SU-DHL-6 (cell line): ENCODE data around the gene ZNF138.

ENCODE experiments used
- H2AFZ ChIP-seq: fragments of 200-600 bp; sonication (generic); 2 replicates; pipeline ENCODE4 v1.6.1; 2014; ENCODE audit warnings: low read depth, mild to moderate bottlenecking, moderate library complexity, mixed read lengths, antibody characterized with exemption, low read length; ENCODE audit not compliant: severe bottlenecking
- H3F3A ChIP-seq: fragments of 200-600 bp; shearing (Covaris generic); 2 replicates; pipeline ENCODE4 v1.6.0; 2016; ENCODE audit warnings: antibody characterized with exemption, mild to moderate bottlenecking; ENCODE audit not compliant: insufficient read depth
- H3K27ac ChIP-seq: fragments of 200-600 bp; sonication (generic); 2 replicates; pipeline ENCODE4 v1.5.1; 2016; ENCODE audit warnings: low read depth, mild to moderate bottlenecking, low read length, moderate library complexity, mixed read lengths
- H3K27me3 ChIP-seq: fragments of 200-600 bp; sonication (generic), shearing (Covaris generic); 2 replicates; pipeline ENCODE4 v1.6.0; 2014; ENCODE audit warnings: mild to moderate bottlenecking, low read length
- H3K36me3 ChIP-seq: fragments of 200-600 bp; sonication (generic); 2 replicates; pipeline ENCODE4 v1.6.1; 2014; ENCODE audit warnings: mild to moderate bottlenecking, low read length, mixed read lengths
- H3K4me2 ChIP-seq: fragments of 300-600, 200-600 bp; shearing (Covaris generic), sonication (generic); 2 replicates; pipeline ENCODE4 v1.6.0; 2014; ENCODE audit warnings: low read length, low read depth, mild to moderate bottlenecking; ENCODE audit not compliant: poor library complexity, severe bottlenecking
- H3K4me3 ChIP-seq: fragments of 200-600 bp; sonication (generic); 2 replicates; pipeline ENCODE4 v1.5.1; 2014; ENCODE audit warnings: antibody characterized with exemption, low read length, mild to moderate bottlenecking, mixed read lengths; ENCODE audit not compliant: insufficient read depth, poor library complexity, severe bottlenecking
- H3K79me2 ChIP-seq: fragments of 200-600 bp; sonication (generic); 2 replicates; pipeline ENCODE4 v1.6.1; 2014; ENCODE audit warnings: mild to moderate bottlenecking, low read length, moderate library complexity; ENCODE audit not compliant: insufficient read depth
- H3K9ac ChIP-seq: fragments of 200-600 bp; sonication (generic); 2 replicates; pipeline ENCODE4 v1.7.0; 2014; ENCODE audit warnings: mild to moderate bottlenecking, low read length
- H3K9me2 ChIP-seq: fragments of 200-600 bp; sonication (generic); replicated peaks from 2 replicates; pipeline ENCODE4 v1.6.1; 2014; ENCODE audit warnings: low read length; ENCODE audit not compliant: insufficient read depth
- H3K9me3 ChIP-seq: fragments of 200-600 bp; sonication (generic); 2 replicates; pipeline ENCODE4 v1.6.1; 2014; ENCODE audit warnings: low read length, mixed read lengths; ENCODE audit not compliant: insufficient read depth
- H4K20me1 ChIP-seq: fragments of 200-600 bp; sonication (generic); 2 replicates; pipeline ENCODE4 v1.6.1; 2014; ENCODE audit warnings: low read depth, mild to moderate bottlenecking, antibody characterized with exemption, low read length, moderate library complexity, mixed read lengths
- EZH2phosphoT487 ChIP-seq: fragments of 200-600 bp; sonication (generic), shearing (Covaris generic); conservative IDR thresholded peaks from 2 replicates; pipeline ENCODE4 v1.6.1; 2018; ENCODE audit warnings: mild to moderate bottlenecking, antibody characterized with exemption, low read length, moderate library complexity, mixed read lengths
- TF ChIP-seq, protein P1 (sequence below): fragments of 200-600 bp; sonication (generic); IDR thresholded peaks from one replicate; pipeline ENCODE4 v1.5.1; 2017; ENCODE audit warnings: antibody characterized with exemption, mild to moderate bottlenecking, low read length, moderate library complexity; ENCODE audit not compliant: insufficient read depth, poor library complexity, severe bottlenecking

Gene ZNF138

DNA sequence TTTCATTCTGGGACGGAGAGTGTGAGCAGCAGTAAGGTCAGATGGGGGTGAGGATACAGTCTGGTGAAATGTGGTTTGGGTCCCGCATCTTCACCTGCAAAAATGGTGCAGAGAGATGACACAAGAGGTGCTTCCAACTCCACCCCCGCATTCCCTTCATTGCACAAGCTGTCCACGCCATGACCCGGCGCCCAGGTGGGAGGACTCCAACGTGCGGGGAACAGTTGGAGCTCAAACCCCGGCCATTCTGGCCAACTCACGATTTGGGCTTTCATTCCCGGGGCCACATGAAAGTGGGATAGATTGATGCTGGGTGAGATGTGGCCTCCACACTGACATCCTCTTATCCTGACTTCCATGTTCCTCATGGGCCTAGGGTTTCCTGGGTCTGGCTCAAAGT is 74.3 kb downstream of the ZNF138 start:
- no peak overlapping the region for H3K27ac ChIP-seq
- no peak for TF ChIP-seq EZH2phosphoT487
- TF ChIP-seq, protein P1, sequence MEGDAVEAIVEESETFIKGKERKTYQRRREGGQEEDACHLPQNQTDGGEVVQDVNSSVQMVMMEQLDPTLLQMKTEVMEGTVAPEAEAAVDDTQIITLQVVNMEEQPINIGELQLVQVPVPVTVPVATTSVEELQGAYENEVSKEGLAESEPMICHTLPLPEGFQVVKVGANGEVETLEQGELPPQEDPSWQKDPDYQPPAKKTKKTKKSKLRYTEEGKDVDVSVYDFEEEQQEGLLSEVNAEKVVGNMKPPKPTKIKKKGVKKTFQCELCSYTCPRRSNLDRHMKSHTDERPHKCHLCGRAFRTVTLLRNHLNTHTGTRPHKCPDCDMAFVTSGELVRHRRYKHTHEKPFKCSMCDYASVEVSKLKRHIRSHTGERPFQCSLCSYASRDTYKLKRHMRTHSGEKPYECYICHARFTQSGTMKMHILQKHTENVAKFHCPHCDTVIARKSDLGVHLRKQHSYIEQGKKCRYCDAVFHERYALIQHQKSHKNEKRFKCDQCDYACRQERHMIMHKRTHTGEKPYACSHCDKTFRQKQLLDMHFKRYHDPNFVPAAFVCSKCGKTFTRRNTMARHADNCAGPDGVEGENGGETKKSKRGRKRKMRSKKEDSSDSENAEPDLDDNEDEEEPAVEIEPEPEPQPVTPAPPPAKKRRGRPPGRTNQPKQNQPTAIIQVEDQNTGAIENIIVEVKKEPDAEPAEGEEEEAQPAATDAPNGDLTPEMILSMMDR, result no peak
- H2AFZ ChIP-seq, result no peak overlapping the region
- no peak overlapping the region for H3K4me2 ChIP-seq
- no peaks in the 10 kb centered on the region for H3K36me3 ChIP-seq
- H3K9ac ChIP-seq, result no peak overlapping the region
- H3K9me2 ChIP-seq, result no peaks in the 10 kb centered on the region
- no peaks in the 10 kb centered on the region for H4K20me1 ChIP-seq
- no peaks in the 10 kb centered on the region for H3K79me2 ChIP-seq
- no peaks in the 10 kb centered on the region for H3K9me3 ChIP-seq
- H3K27me3 ChIP-seq, result no peaks in the 10 kb centered on the region
- H3F3A ChIP-seq, result no peaks in the 10 kb centered on the region
- no peak overlapping the region for H3K4me3 ChIP-seq

DNA sequence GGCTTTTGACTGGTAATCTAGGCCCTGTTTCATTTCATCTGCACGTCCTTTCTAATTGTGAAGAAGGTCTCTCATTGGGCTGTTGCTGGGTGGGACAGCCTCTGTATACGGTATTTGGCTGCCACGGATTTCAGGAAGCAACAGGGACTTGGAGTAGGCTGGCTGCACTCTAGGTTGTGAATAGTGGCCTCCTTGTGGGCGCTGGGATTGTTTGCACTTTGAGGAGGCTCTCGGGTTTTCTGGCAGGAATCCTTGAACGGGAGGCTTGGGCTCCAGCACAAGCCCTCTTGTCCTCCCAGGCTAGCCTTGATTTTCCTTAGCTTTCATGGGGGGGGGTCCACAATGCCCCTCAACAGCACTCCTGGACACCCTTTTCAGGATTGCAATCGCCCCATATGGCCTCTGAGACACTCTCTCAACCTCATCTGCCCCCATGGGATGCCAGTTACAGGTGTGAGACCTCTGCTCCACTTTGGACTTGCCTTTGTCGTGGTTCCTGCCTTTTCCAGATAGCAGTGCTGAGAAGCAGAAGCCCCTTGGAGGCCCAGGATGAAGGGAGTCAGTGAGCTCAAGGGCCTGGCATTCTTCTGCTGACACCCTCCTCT is 75.0 kb downstream of the ZNF138 start:
- H2AFZ ChIP-seq, result no peak overlapping the region
- no peak overlapping the region for H3K27ac ChIP-seq
- H3K36me3 ChIP-seq, result no peaks in the 10 kb centered on the region
- no peaks in the 10 kb centered on the region for H3F3A ChIP-seq
- TF ChIP-seq EZH2phosphoT487, result no peak
- TF ChIP-seq, protein P1, result no peak
- H4K20me1 ChIP-seq, result no peaks in the 10 kb centered on the region
- no peaks in the 10 kb centered on the region for H3K9me3 ChIP-seq
- H3K79me2 ChIP-seq, result no peaks in the 10 kb centered on the region
- H3K4me3 ChIP-seq, result no peak overlapping the region
- no peaks in the 10 kb centered on the region for H3K27me3 ChIP-seq
- no peak overlapping the region for H3K9ac ChIP-seq
- H3K4me2 ChIP-seq, result no peak overlapping the region
- H3K9me2 ChIP-seq, result no peaks in the 10 kb centered on the region

DNA sequence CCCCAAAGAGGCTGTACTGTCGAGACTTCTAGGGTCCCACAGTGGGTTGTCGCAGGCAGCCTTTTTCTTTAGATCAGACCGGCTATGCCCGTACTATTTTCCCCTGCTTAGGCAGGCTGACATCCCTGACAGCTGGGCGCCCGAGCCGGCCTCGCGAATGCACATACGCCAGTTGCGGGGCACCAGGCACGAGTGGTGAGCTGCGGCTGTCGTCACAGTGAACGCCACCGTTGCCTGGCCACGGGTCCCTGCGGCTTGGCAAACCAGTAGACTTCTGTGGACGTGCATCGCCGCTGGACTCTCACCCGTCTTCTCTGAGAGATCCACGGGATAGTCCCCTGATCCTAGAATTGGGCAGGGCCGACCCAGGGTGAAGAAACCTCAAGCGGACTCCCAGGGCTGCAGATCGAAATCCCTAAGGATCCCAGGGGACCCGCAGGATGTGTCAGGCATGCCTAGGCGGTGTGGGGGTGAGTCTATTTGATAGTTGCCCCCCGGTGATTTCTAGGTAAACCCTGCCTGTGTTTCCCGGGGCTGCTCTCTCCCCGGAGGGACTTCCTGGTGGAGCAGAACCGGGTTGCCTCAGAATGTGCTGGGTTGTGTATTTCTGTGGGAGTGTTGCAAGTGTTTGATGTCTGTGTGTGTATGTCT is 75.8 kb downstream of the ZNF138 start:
- H3K9ac ChIP-seq, result no peak overlapping the region
- H3K9me3 ChIP-seq, result no peaks in the 10 kb centered on the region
- H3K27ac ChIP-seq, result no peak overlapping the region
- no peak overlapping the region for H3K4me2 ChIP-seq
- no peaks in the 10 kb centered on the region for H3K79me2 ChIP-seq
- H4K20me1 ChIP-seq, result no peaks in the 10 kb centered on the region
- no peaks in the 10 kb centered on the region for H3K27me3 ChIP-seq
- H3F3A ChIP-seq, result no peaks in the 10 kb centered on the region
- TF ChIP-seq, protein P1, result no peak
- no peak for TF ChIP-seq EZH2phosphoT487
- H3K36me3 ChIP-seq, result no peaks in the 10 kb centered on the region
- no peaks in the 10 kb centered on the region for H3K9me2 ChIP-seq
- no peak overlapping the region for H3K4me3 ChIP-seq
- H2AFZ ChIP-seq, result no peak overlapping the region
